Duodenal mucosa (tissue), 2 donors: ENCODE results near the gene RNASE9.

Experiments
- H3K27ac ChIP-seq: one replicate; pipeline ENCODE4 v1.7.0; 2013; ENCODE audit warnings: low read depth, low read length
- H3K27me3 ChIP-seq, 2 donors: one replicate each; pipeline ENCODE4 v1.7.0; 2013; ENCODE audit warnings: low read length in 2 of 2, control low read depth in 1 of 2; ENCODE audit not compliant: insufficient read depth in 2 of 2, control insufficient read depth in 1 of 2
- H3K36me3 ChIP-seq, 2 donors: one replicate each; pipeline ENCODE4 v1.7.0; 2013; ENCODE audit warnings: low read length in 2 of 2, control low read depth in 1 of 2; ENCODE audit not compliant: insufficient read depth in 2 of 2, control insufficient read depth in 1 of 2
- H3K4me1 ChIP-seq, 2 donors: one replicate each; pipeline ENCODE4 v1.7.0; 2013; ENCODE audit warnings: low read length in 2 of 2, control low read depth in 1 of 2; ENCODE audit not compliant: insufficient read depth in 2 of 2, control insufficient read depth in 1 of 2
- H3K4me3 ChIP-seq, 2 donors: one replicate each; pipeline ENCODE4 v1.7.0; 2013; ENCODE audit warnings: low read length in 2 of 2, low read depth in 1 of 2
- H3K9ac ChIP-seq, 2 donors: one replicate each; pipeline ENCODE4 v1.7.0; 2013; ENCODE audit warnings: low read length in 2 of 2, low read depth in 1 of 2
- H3K9me3 ChIP-seq, 2 donors: one replicate each; pipeline ENCODE4 v1.7.0; 2013; ENCODE audit warnings: low read length in 2 of 2, control low read depth in 1 of 2; ENCODE audit not compliant: control insufficient read depth in 1 of 2

RNASE9 gene

GRCh38 chr14:20560961-20561360 is at the start of gene RNASE9:
Gene RNASE9, minus strand, starts transcription at chr14:20561047.
- no peaks in the 10 kb centered on the region for H3K4me1 ChIP-seq
- no peaks in the 10 kb centered on the region for H3K27me3 ChIP-seq
- no peaks in the 10 kb centered on the region for H3K36me3 ChIP-seq
- H3K9ac ChIP-seq: no peak within 1 kb of the TSS
- H3K27ac ChIP-seq: no peak within 1 kb of the TSS
- H3K9me3 ChIP-seq: no peaks in the 10 kb centered on the region
- no peak within 1 kb of the TSS for H3K4me3 ChIP-seq

- Histone ChIP-seq H3K4me1 (peaks cover 36 to 39% of the 10 kb centered on the region in 2 donors), H3K4me3 (peak overlapping the region; percentile 91 to 98), H3K27me3 (no peaks in the 10 kb centered on the region), H3K9me3 (no peaks in the 10 kb centered on the region), H3K9ac (peak overlapping the region; percentile 67 to 84), H3K27ac (no peak overlapping the region), H3K36me3 (no peaks in the 10 kb centered on the region)
Observed at GRCh38 chr14:20610002-20610765, 49.3 kb upstream of the RNASE9 start.

DNA sequence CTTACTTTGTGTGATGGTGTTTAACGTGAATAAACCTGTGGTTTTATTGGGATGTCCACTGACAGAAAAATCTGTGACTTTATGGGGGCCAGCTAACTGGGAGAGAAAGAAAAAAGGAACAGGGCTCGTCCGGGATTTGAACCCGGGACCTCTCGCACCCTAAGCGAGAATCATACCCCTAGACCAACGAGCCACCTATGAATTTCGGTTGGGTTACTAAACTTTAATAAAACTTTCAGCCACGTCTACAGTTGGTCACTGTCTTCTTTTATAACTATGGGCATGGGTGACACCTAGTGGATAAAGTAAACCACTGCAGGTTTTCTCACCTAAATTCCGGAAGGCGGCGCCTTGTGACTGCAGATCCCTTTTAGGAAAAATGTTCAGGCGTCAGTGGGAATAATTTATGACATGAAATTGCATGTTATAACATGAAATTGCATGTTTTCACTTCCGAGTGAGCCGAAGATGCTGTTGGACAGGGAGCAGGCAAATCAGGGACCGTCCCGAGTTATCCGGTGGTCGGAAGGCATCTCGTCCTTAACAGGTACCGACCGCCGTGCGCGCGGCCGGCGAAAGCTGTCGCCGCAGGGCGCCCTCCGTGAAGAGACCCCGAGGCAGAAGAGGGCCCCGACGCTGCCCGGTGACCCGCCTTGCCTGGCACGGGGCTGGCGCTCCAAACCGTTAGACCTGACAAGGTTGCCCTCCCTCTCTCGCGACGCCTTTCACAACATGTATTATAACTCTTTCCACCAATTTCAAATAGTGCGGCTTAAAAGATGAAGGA is 48.6 kb upstream of the RNASE9 start:
- H3K27ac ChIP-seq: no peak overlapping the region

GRCh38 chr14:20608383-20609110 is 47.7 kb upstream of the RNASE9 start:
- Histone ChIP-seq H3K4me3 (no peak overlapping the region), H3K9ac (no peak overlapping the region), H3K27ac (no peak overlapping the region), H3K27me3 (no peaks in the 10 kb centered on the region), H3K4me1 (peaks cover 25 to 29% of the 10 kb centered on the region in 2 donors), H3K9me3 (no peaks in the 10 kb centered on the region), H3K36me3 (no peaks in the 10 kb centered on the region)

More for the DNA sequence above, 48.6 kb upstream of the RNASE9 start:
- H3K27me3 ChIP-seq: no peaks in the 10 kb centered on the region
- no peaks in the 10 kb centered on the region for H3K36me3 ChIP-seq
- H3K9me3 ChIP-seq: no peaks in the 10 kb centered on the region
- H3K4me3 ChIP-seq: peak overlapping the region; percentile 91 to 98
- peak overlapping the region; percentile 67 to 84 for H3K9ac ChIP-seq
- peaks cover 32 to 36% of the 10 kb centered on the region in 2 donors for H3K4me1 ChIP-seq

GRCh38 chr14:20607617-20608016 is 46.8 kb upstream of the RNASE9 start:
- no peaks in the 10 kb centered on the region for H3K9me3 ChIP-seq
- peaks cover 20 to 24% of the 10 kb centered on the region in 2 donors for H3K4me1 ChIP-seq
- no peak overlapping the region for H3K27ac ChIP-seq
- H3K9ac ChIP-seq: no peak overlapping the region
- no peaks in the 10 kb centered on the region for H3K27me3 ChIP-seq
- no peaks in the 10 kb centered on the region for H3K36me3 ChIP-seq
- no peak overlapping the region for H3K4me3 ChIP-seq

DNA sequence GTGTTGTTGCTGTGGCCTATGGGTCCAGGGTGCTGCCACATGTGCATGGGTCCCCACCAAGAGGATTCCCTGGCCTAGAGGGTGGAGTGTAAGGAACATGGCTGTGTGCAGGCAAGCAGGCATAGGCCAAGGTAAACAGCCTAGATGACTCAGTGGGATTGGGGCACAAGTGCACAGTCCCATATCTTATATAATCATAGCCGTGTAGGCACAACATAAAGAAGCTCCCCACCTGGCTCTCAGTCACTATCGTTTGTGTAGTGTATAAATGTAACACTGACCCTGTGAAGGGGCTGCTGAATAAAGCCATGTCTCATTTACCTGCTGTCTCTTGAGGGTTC is 46.0 kb upstream of the RNASE9 start:
- Histone ChIP-seq H3K9me3 (no peaks in the 10 kb centered on the region), H3K9ac (no peak overlapping the region), H3K4me1 (peaks cover 16 to 24% of the 10 kb centered on the region in 2 donors), H3K27ac (no peak overlapping the region), H3K36me3 (no peaks in the 10 kb centered on the region), H3K27me3 (no peaks in the 10 kb centered on the region), H3K4me3 (no peak overlapping the region)

DNA sequence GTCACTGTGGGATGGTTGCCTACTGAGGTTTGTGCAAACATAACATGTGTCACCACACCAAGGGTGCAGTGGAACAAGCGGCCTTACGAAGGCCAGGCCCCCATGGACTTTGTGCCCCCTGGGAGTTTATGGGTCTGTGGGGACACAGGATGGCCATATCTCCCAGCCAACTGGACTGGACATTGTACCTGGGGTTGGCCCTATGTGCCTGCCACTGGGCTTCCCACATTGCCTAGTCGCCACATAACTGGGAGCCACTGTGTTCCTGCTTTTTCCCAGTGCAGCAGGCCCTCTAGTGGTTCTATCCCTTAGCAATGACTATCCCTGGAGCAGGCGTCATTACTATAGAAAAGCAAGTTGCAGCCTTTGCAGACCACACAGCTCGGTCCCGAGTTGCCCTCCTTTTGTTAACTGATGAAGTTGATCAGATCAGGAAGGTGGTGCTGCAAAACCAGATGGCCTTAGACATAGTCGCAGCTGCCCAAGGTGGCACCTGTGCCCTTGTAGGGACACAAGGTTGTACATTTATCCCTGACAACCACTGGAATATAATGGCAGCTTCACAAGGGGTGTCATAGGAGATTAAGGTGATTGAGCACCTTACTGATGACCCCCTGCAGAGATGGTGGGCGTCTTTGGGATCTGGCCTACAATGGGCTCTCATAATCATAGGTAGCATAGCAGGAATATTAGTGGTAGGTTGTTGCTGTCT is 45.5 kb upstream of the RNASE9 start:
- no peaks in the 10 kb centered on the region for H3K27me3 ChIP-seq
- no peak overlapping the region for H3K4me3 ChIP-seq
- no peak overlapping the region for H3K9ac ChIP-seq
- H3K27ac ChIP-seq: no peak overlapping the region
- no peaks in the 10 kb centered on the region for H3K36me3 ChIP-seq
- peaks cover 16 to 19% of the 10 kb centered on the region in 2 donors for H3K4me1 ChIP-seq
- H3K9me3 ChIP-seq: no peaks in the 10 kb centered on the region

DNA sequence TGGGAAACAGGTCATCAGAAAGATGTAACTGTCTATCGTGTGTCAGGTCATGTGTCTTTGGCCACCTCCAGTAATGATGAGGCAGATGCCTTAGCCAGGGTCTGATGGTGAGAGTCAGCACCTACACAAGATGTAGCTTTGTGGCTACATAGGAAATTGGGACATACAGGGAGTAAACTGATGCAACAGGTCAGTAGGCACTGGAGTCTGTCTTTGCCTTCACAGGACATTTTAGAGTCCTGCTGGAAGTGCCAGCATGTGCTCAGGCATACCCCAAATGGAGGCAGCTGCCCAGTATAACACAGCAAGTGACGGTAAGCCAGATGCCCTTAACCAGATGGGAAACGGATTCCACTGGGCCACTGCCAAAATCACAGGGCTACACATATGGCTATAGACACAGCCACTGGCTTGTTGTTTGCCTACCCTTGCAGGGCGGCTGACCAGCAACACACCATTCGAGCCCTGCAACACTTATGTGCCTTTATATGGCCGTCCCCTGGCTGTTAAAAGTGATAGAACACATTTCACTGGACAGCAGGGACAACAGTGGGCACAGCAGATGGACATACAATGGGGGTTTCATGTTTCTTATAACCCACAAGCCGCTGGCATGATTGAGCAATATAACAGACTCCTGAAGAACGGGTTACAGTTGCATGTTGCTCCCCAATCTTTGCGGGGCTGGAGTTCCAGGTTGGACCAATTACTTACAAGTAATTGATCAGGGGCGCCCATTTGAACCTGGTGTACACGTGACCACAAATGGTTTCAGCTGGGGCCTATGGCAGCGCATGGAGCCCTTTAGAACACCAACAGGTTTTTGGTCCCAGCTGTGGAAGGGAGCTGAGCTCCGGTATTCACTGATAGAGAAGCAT is 43.2 kb upstream of the RNASE9 start:
- peaks cover 5 to 6% of the 10 kb centered on the region in 2 donors for H3K4me1 ChIP-seq
- H3K27ac ChIP-seq: no peak overlapping the region
- H3K9ac ChIP-seq: no peak overlapping the region
- no peaks in the 10 kb centered on the region for H3K9me3 ChIP-seq
- H3K36me3 ChIP-seq: no peaks in the 10 kb centered on the region
- H3K27me3 ChIP-seq: no peaks in the 10 kb centered on the region
- no peak overlapping the region for H3K4me3 ChIP-seq

DNA sequence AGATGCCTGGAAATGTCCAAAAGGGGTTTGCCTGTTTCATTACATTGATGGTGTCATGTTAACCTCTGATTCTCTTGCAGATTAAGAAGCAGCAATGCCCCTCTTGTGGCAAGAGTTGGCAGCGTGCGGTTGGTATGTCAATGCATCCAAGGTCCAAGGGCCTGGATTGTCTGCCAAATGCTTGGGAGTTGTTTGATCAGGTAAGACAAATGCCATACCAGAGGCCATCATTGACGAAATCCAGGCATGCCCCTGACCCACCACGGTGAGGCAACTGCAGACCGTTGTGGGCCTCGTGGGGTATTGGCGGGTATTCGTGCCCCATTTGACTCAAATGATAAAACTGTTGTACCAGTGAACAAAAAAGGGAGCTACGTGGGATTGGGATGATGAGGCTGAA is 41.7 kb upstream of the RNASE9 start:
- H3K27ac ChIP-seq: no peak overlapping the region
- H3K36me3 ChIP-seq: no peaks in the 10 kb centered on the region
- peaks cover 5 to 6% of the 10 kb centered on the region in 2 donors for H3K4me1 ChIP-seq
- no peaks in the 10 kb centered on the region for H3K9me3 ChIP-seq
- no peak overlapping the region for H3K9ac ChIP-seq
- H3K27me3 ChIP-seq: no peaks in the 10 kb centered on the region
- H3K4me3 ChIP-seq: no peak overlapping the region
